Erythroblast (primary cell): ENCODE data around the gene CNGB1.

Source experiments
- GATA1 ChIP-seq: IDR thresholded peaks from 2 replicates; pipeline ENCODE4 v1.6.1; 2011; ENCODE audit warnings: low read depth, mild to moderate bottlenecking, control low read depth, low read length, moderate library complexity
- POLR2A ChIP-seq: IDR thresholded peaks from 2 replicates; pipeline ENCODE4 v1.6.1; 2011; ENCODE audit warnings: mild to moderate bottlenecking, low read length

DNA sequence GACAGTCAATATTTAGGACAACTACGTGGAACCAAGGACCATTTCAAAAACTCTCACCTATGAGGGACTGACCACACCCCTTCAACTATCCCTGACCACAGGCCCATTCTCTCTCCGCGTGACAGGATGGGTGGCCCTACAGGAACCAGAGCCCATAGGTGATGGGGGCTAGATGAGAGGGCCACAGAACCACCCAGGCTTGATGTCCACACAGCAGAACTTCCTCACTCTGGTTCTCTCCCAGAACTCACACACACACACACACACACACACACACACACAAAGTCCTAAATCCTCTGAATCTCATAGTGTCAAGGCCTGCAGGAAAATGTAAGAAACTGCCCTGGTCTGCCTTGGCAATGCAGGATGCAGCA lies 28.1 kb upstream of the CNGB1 start:
- no peak for TF ChIP-seq POLR2A
- no peak for TF ChIP-seq GATA1
